ENCODE measurements around the gene INPP5A. TPM values are rescaled to one million over a fixed set of nuclear protein-coding genes. Genes with fewer than 3 reads are reported as not detected.

Gene INPP5A
- total and polyA plus RNA-seq, 2 experiments from 2014 or later, result 41.2 to 53.6 TPM

- Histone ChIP-seq H3K36me3 (replicated peaks; ENCODE audit: insufficient read depth, low read depth) (no peaks in the 10 kb centered on the region), H3K27me3 (no peaks in the 10 kb centered on the region), H3K4me2 (no peak overlapping the region), H4K20me1 (ENCODE audit: insufficient read depth, poor library complexity, severe bottlenecking) (no peaks in the 10 kb centered on the region), H3K4me1 (ENCODE audit: insufficient read depth) (peaks cover 48% of the 10 kb centered on the region), H3K9me3 (ENCODE audit: low read depth) (no peaks in the 10 kb centered on the region), H3K4me3 (no peak overlapping the region), H3K9me2 (replicated peaks; ENCODE audit: insufficient read depth) (no peaks in the 10 kb centered on the region), H3K79me2 (no peaks in the 10 kb centered on the region), H3K27ac (peak overlapping the region; percentile 77), H2AFZ (no peak overlapping the region)
- 73% methylated on average over 21 of the region's 21 CpGs for WGBS (ENCODE audit: low lambda C conversion rate, missing lambda C conversion rate)
- DNase-seq (ENCODE audit: low spot score), result no peak
- TF ChIP-seq EZH2 (IDR thresholded peaks at IDR 0.05; ENCODE audit: borderline replicate concordance) (no peak), EZH2phosphoT487 (IDR thresholded peaks at IDR 0.05; ENCODE audit: low read depth, severe bottlenecking, unreplicated experiment) (no peak)
- TF ChIP-seq, protein P1, sequence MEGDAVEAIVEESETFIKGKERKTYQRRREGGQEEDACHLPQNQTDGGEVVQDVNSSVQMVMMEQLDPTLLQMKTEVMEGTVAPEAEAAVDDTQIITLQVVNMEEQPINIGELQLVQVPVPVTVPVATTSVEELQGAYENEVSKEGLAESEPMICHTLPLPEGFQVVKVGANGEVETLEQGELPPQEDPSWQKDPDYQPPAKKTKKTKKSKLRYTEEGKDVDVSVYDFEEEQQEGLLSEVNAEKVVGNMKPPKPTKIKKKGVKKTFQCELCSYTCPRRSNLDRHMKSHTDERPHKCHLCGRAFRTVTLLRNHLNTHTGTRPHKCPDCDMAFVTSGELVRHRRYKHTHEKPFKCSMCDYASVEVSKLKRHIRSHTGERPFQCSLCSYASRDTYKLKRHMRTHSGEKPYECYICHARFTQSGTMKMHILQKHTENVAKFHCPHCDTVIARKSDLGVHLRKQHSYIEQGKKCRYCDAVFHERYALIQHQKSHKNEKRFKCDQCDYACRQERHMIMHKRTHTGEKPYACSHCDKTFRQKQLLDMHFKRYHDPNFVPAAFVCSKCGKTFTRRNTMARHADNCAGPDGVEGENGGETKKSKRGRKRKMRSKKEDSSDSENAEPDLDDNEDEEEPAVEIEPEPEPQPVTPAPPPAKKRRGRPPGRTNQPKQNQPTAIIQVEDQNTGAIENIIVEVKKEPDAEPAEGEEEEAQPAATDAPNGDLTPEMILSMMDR (IDR thresholded peaks at IDR 0.05; ENCODE audit: poor library complexity), result no peak
Observed at GRCh38 chr10:132514821-132515520, 22.6 kb upstream of the INPP5A start.

DNA sequence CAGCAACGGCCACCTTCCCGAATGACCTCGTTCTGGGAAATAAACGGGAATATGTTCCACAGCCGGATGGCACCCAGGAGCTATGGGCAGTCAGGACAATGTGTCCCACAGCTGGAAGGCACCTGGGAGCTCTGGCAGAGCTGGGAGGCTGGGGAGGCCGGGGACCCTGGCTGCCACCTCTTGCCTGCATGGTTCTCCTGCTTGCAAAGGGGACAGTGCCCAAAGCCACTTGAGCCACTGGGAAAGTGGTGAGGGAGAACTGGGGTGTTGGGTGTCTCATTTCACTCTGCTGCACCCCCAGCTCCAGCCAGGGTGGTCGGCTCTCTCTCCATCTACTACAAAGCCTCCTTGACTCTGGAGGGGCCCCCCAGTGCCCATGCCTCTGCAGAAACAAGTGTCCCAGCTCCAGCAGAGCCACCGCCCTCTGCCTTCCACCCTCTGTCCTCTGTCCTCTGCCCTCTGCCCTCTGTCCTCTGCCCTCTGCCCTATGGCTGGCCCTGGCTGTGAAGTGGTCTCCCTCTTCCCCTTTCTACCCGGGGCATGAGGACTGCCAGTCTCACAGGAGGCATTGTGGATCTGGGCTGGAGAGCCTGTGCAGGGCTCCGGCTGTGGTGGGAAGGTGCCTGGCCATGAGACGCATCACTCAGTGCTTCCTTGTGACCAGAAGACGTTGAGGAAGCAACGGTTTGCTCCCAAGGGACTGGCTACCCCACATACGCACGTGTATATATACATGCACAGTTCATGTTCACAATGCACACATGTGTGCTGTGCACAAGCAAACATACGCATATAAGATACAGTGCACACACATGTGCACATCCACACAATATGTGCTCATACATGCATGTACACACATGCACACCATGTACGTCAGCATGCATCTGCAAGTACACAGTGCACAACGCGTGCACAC lies 21.5 kb upstream of the INPP5A start:
- Histone ChIP-seq H3K27me3 (no peaks in the 10 kb centered on the region), H3K27ac (peak overlapping the region; percentile 97), H3K79me2 (no peaks in the 10 kb centered on the region), H3K4me3 (no peak overlapping the region), H3K9me3 (ENCODE audit: low read depth) (no peaks in the 10 kb centered on the region), H3K9me2 (replicated peaks; ENCODE audit: insufficient read depth) (no peaks in the 10 kb centered on the region), H2AFZ (no peak overlapping the region), H3K4me1 (ENCODE audit: insufficient read depth) (peaks cover 56% of the 10 kb centered on the region), H3K4me2 (peak overlapping the region; percentile 65), H4K20me1 (ENCODE audit: insufficient read depth, poor library complexity, severe bottlenecking) (no peaks in the 10 kb centered on the region), H3K36me3 (replicated peaks; ENCODE audit: insufficient read depth, low read depth) (no peaks in the 10 kb centered on the region)
- WGBS (ENCODE audit: low lambda C conversion rate, missing lambda C conversion rate), result 82% methylated on average over 19 of the region's 19 CpGs
- DNase-seq (ENCODE audit: low spot score), result no peak
- TF ChIP-seq, protein P1 (IDR thresholded peaks at IDR 0.05; ENCODE audit: poor library complexity), result no peak
- TF ChIP-seq EZH2 (IDR thresholded peaks at IDR 0.05; ENCODE audit: borderline replicate concordance), result no peak

- Histone ChIP-seq H2AFZ (no peak overlapping the region), H3K79me2 (no peaks in the 10 kb centered on the region), H3K36me3 (replicated peaks; ENCODE audit: insufficient read depth, low read depth) (no peaks in the 10 kb centered on the region), H3K9me2 (replicated peaks; ENCODE audit: insufficient read depth) (no peaks in the 10 kb centered on the region), H3K9me3 (ENCODE audit: low read depth) (no peaks in the 10 kb centered on the region), H3K27ac (peak overlapping the region; percentile 97), H3K27me3 (no peaks in the 10 kb centered on the region), H4K20me1 (ENCODE audit: insufficient read depth, poor library complexity, severe bottlenecking) (no peaks in the 10 kb centered on the region), H3K4me1 (ENCODE audit: insufficient read depth) (peaks cover 59% of the 10 kb centered on the region), H3K4me2 (peak overlapping the region; percentile 65), H3K4me3 (no peak overlapping the region)
- TF ChIP-seq, protein P1 (IDR thresholded peaks at IDR 0.05; ENCODE audit: poor library complexity), result no peak
- no peak for TF ChIP-seq EZH2 (IDR thresholded peaks at IDR 0.05; ENCODE audit: borderline replicate concordance)
- TF ChIP-seq EZH2phosphoT487 (IDR thresholded peaks at IDR 0.05; ENCODE audit: low read depth, severe bottlenecking, unreplicated experiment), result no peak
- peak; percentile 95 for DNase-seq (ENCODE audit: low spot score)
- WGBS (ENCODE audit: low lambda C conversion rate, missing lambda C conversion rate), result 38% methylated on average over 27 of the region's 37 CpGs
Observed at GRCh38 chr10:132516771-132517725, 20.5 kb upstream of the INPP5A start.
